ENCODE results near the gene WRAP53.

- TF ChIP-seq POLR2AphosphoS5 (IDR thresholded peaks at IDR 0.05; ENCODE audit: low read depth, low read length) = no peak
- no peak for TF ChIP-seq SIN3A (IDR thresholded peaks at IDR 0.05; ENCODE audit: borderline replicate concordance, insufficient read depth, low read length)
- TF ChIP-seq TAF1 (IDR thresholded peaks at IDR 0.05; ENCODE audit: borderline replicate concordance, insufficient read depth, low read length) = no peak
Observed at GRCh38 chr17:7713782-7714181, 25.5 kb downstream of the WRAP53 start.

Measured in PFSK-1 (cell line).